CD14-positive monocyte (primary cell): ENCODE results near the gene PCP4L1. TPM values are rescaled to one million over a fixed set of nuclear protein-coding genes. Genes with fewer than 3 reads are reported as not detected.

Experiments used
- DNase-seq, 3 donors: peaks; one replicate each; pipeline ENCODE4 v3.0.0-alpha.2; 2011 to 2022
- H2AFZ ChIP-seq: 2 replicates; pipeline ENCODE4 v1.6.0; 2012; ENCODE audit warnings: mild to moderate bottlenecking, low read depth, low read length, inconsistent platforms; ENCODE audit not compliant: insufficient read depth, poor library complexity, severe bottlenecking
- H3K27ac ChIP-seq, 2 donors: 1 replicate in 1 of 2; 2 replicates in 1 of 2; pipeline ENCODE4 v1.5.1; 2012 to 2013; ENCODE audit warnings: low read length in 2 of 2, control low read depth in 1 of 2, inconsistent platforms in 1 of 2, low read depth in 1 of 2, mild to moderate bottlenecking in 1 of 2
- H3K27me3 ChIP-seq, 2 donors: one replicate each; pipeline versions ENCODE4 v1.6.0 to v1.6.1; 2011 to 2013; ENCODE audit warnings: low read length in 2 of 2; ENCODE audit not compliant: control insufficient read depth in 2 of 2, insufficient read depth in 2 of 2
- H3K36me3 ChIP-seq, 2 donors: replicated peaks in 1 of 2; 1 replicate in 1 of 2; 2 replicates in 1 of 2; pipeline versions ENCODE4 v1.5.1 to v1.6.1; 2012 to 2013; ENCODE audit warnings: low read length in 2 of 2, control low read depth in 1 of 2, inconsistent platforms in 1 of 2, mild to moderate bottlenecking in 1 of 2; ENCODE audit not compliant: insufficient read depth in 2 of 2, control insufficient read depth in 1 of 2
- H3K4me1 ChIP-seq, 2 donors: 1 replicate in 1 of 2; 2 replicates in 1 of 2; pipeline versions ENCODE4 v1.5.1 to v1.6.1; 2012 to 2013; ENCODE audit warnings: low read length in 2 of 2, control low read depth in 1 of 2, inconsistent platforms in 1 of 2, mild to moderate bottlenecking in 1 of 2, moderate library complexity in 1 of 2; ENCODE audit not compliant: insufficient read depth in 2 of 2, control insufficient read depth in 1 of 2
- H3K4me2 ChIP-seq: replicated peaks from 2 replicates; pipeline ENCODE3; 2012; ENCODE audit warnings: low read length, moderate library complexity, mild to moderate bottlenecking; ENCODE audit not compliant: poor library complexity, severe bottlenecking; ENCODE audit errors: extremely low read depth
- H3K4me3 ChIP-seq, 3 experiments: fragments of 200-600 bp in 1 of 3; sonication (generic) in 1 of 3; replicated peaks in 1 of 3; 1 replicate in 2 of 3; 2 replicates in 1 of 3; pipeline ENCODE4 v1.5.1; 2011 to 2013; ENCODE audit warnings: low read length in 3 of 3, mild to moderate bottlenecking in 3 of 3, control low read depth in 2 of 3, low read depth in 2 of 3, inconsistent platforms in 1 of 3, moderate library complexity in 1 of 3
- H3K79me2 ChIP-seq: 2 replicates; pipeline ENCODE4 v1.6.0; 2012; ENCODE audit warnings: mild to moderate bottlenecking, control low read depth, inconsistent platforms, low read length, moderate library complexity; ENCODE audit not compliant: insufficient read depth
- H3K9ac ChIP-seq: 2 replicates; pipeline ENCODE4 v1.6.0; 2017; ENCODE audit warnings: low read length, mild to moderate bottlenecking; ENCODE audit not compliant: insufficient read depth, poor library complexity, severe bottlenecking
- H3K9me3 ChIP-seq, 2 donors: replicated peaks in 1 of 2; 1 replicate in 1 of 2; 2 replicates in 1 of 2; pipeline versions ENCODE4 v1.5.1 to v1.6.1; 2012 to 2013; ENCODE audit warnings: low read length in 2 of 2, control low read depth in 1 of 2; ENCODE audit not compliant: control insufficient read depth in 1 of 2, insufficient read depth in 1 of 2
- H4K20me1 ChIP-seq: 2 replicates; pipeline ENCODE4 v1.6.0; 2012; ENCODE audit warnings: mild to moderate bottlenecking, low read length, control low read depth, moderate library complexity; ENCODE audit not compliant: insufficient read depth
- H3K27ac Mint-ChIP-seq, 7 donors: one replicate each; pipeline ENCODE4 v1.8.0; 2020; ENCODE audit warnings: mild to moderate bottlenecking in 7 of 7, mixed read lengths in 7 of 7, moderate library complexity in 6 of 7, inconsistent platforms in 2 of 7
- H3K27me3 Mint-ChIP-seq, 3 donors: one replicate each; pipeline ENCODE4 v1.8.0; 2021 to 2022; ENCODE audit warnings: low read depth in 3 of 3, mild to moderate bottlenecking in 3 of 3, mixed read lengths in 3 of 3, moderate library complexity in 3 of 3, inconsistent platforms in 1 of 3
- H3K36me3 Mint-ChIP-seq, 2 donors: one replicate each; pipeline ENCODE4 v1.8.0; 2020; ENCODE audit warnings: mixed read lengths in 2 of 2, inconsistent platforms in 1 of 2, mild to moderate bottlenecking in 1 of 2
- H3K4me1 Mint-ChIP-seq: one replicate; pipeline ENCODE4 v1.8.0; 2020; ENCODE audit warnings: mild to moderate bottlenecking, mixed read lengths
- H3K4me3 Mint-ChIP-seq, 2 donors: one replicate each; pipeline ENCODE4 v1.8.0; 2020; ENCODE audit warnings: mild to moderate bottlenecking in 2 of 2, mixed read lengths in 2 of 2, moderate library complexity in 1 of 2
- H3K9me3 Mint-ChIP-seq, 7 donors: one replicate each; pipeline ENCODE4 v1.8.0; 2020 to 2022; ENCODE audit warnings: mixed read lengths in 7 of 7, mild to moderate bottlenecking in 6 of 7, moderate library complexity in 6 of 7, inconsistent platforms in 2 of 7
- CTCF ChIP-seq: fragments of 200-600 bp; IDR thresholded peaks from one replicate; pipeline ENCODE4 v1.8.0; 2022; ENCODE audit warnings: antibody characterized with exemption, mild to moderate bottlenecking
- WGBS: methylation state at CpG from one replicate; pipeline ENCODE4 v1.1.5; 2013; ENCODE audit warnings: missing lambda C conversion rate; ENCODE audit not compliant: insufficient coverage; 5-methylcytosine and 5-hydroxymethylcytosine counted together
- intact Hi-C, 2 donors: fragments of 100-400 bp; cut with micrococcal nuclease; formaldehyde crosslinking; loops; one replicate each; pipeline versions ENCODE4 v1.15.0 to v1.15.1; 2023
- polyA plus RNA-seq, 3 donors: library from polyadenylated mRNA; depleted of rRNA in 1 of 3; unstranded in 2 of 3; stranded (reverse) in 1 of 3; fragments of 300-500 nt in 2 of 3; fragments of >200 nt in 1 of 3; fragmentation: Illumina TruSeq in 2 of 3; gene quantifications; 1 replicate in 2 of 3; 2 replicates in 1 of 3; pipeline ENCODE4 v1.2.3, GENCODE V29; 2012 to 2021

The PCP4L1 gene
- polyA plus RNA-seq, 3 donors, result not detected

- Histone ChIP-seq H3K4me1 (peaks cover 33 to 40% of the 10 kb centered on the region in 2 donors), H3K4me2 (peak overlapping the region; percentile 100), H3K27ac (peak overlapping the region; percentile 98 to 100), H3K79me2 (peaks cover 59% of the 10 kb centered on the region), H3K27me3 (no peaks in the 10 kb centered on the region), H4K20me1 (peaks cover 70% of the 10 kb centered on the region), H3K9ac (peak overlapping the region; percentile 97), H3K36me3 (peaks cover 29 to 51% of the 10 kb centered on the region in 2 donors), H3K9me3 (no peaks in the 10 kb centered on the region), H2AFZ (no peak overlapping the region), H3K4me3 (peak overlapping the region; percentile 91 to 98 (median 96))
- H3K36me3 Mint-ChIP-seq, result peaks cover 64 to 65% of the 10 kb centered on the region in 2 donors
- intact Hi-C loops, result no loop called here
- peak overlapping the region; percentile 98 to 100 (median 100) for H3K27ac Mint-ChIP-seq
- peaks cover 62% of the 10 kb centered on the region for H3K4me1 Mint-ChIP-seq
- H3K4me3 Mint-ChIP-seq, result peak overlapping the region; percentile 99 to 100
- DNase-seq, result no peak
- TF ChIP-seq CTCF, result no peak
- H3K9me3 Mint-ChIP-seq, result peaks cover 0 to 1% (median 0%) of the 10 kb centered on the region in 7 donors
- peaks cover 0 to 1% (median 1%) of the 10 kb centered on the region in 3 donors for H3K27me3 Mint-ChIP-seq
- WGBS, result 96% methylated on average over 3 of the region's 8 CpGs
These were observed 40.1 kb upstream of the PCP4L1 start for GRCh38 chr1:161218301-161219077.

GRCh38 chr1:161219078-161219892 lies 39.3 kb upstream of the PCP4L1 start:
- no peak overlapping the region for H3K4me3 ChIP-seq
- H3K36me3 ChIP-seq, result peaks cover 26 to 54% of the 10 kb centered on the region in 2 donors
- no peak for TF ChIP-seq CTCF
- no peaks in the 10 kb centered on the region for H3K27me3 ChIP-seq
- no peaks in the 10 kb centered on the region for H3K9me3 ChIP-seq
- DNase-seq, result no peak
- H3K36me3 Mint-ChIP-seq, result peaks cover 61 to 65% of the 10 kb centered on the region in 2 donors
- no peak overlapping the region for H2AFZ ChIP-seq
- 97% methylated on average over 3 of the region's 5 CpGs for WGBS
- no peak overlapping the region for H3K9ac ChIP-seq
- peak overlapping the region in 1 of 2 donors; percentile 100 for H3K27ac ChIP-seq
- peaks cover 54% of the 10 kb centered on the region for H3K79me2 ChIP-seq
- peaks cover 25 to 36% of the 10 kb centered on the region in 2 donors for H3K4me1 ChIP-seq
- peaks cover 0 to 1% (median 1%) of the 10 kb centered on the region in 3 donors for H3K27me3 Mint-ChIP-seq
- H4K20me1 ChIP-seq, result peaks cover 71% of the 10 kb centered on the region
- intact Hi-C loops, result no loop called here
- no peak overlapping the region for H3K4me3 Mint-ChIP-seq
- peak overlapping the region; percentile 20 to 100 (median 100) for H3K27ac Mint-ChIP-seq
- H3K4me2 ChIP-seq, result peak overlapping the region; percentile 100
- H3K4me1 Mint-ChIP-seq, result peaks cover 60% of the 10 kb centered on the region
- peaks cover 0 to 2% (median 0%) of the 10 kb centered on the region in 7 donors for H3K9me3 Mint-ChIP-seq
